Mesothelial cell of epicardium (in vitro differentiated cells): ENCODE results near the gene KIRREL3. TPM values are rescaled to one million over a fixed set of nuclear protein-coding genes. Genes with fewer than 3 reads are reported as not detected.

Source experiments
- DNase-seq, 2 experiments: peaks; one replicate each; pipeline ENCODE4 v3.0.0; 2021; ENCODE audit warnings: low spot score in 2 of 2; ENCODE audit not compliant: unreplicated experiment in 2 of 2
- H3K27ac Mint-ChIP-seq: 2 replicates; pipeline ENCODE4 v1.8.0; 2021; ENCODE audit warnings: mixed read lengths
- H3K27me3 Mint-ChIP-seq: 2 replicates; pipeline ENCODE4 v1.8.0; 2021; ENCODE audit warnings: low read depth, mixed read lengths
- H3K36me3 Mint-ChIP-seq: 2 replicates; pipeline ENCODE4 v1.8.0; 2021; ENCODE audit warnings: mixed read lengths
- H3K4me1 Mint-ChIP-seq: 2 replicates; pipeline ENCODE4 v1.8.0; 2021; ENCODE audit warnings: mixed read lengths
- H3K4me3 Mint-ChIP-seq: 2 replicates; pipeline ENCODE4 v1.8.0; 2021; ENCODE audit warnings: mild to moderate bottlenecking, moderate library complexity, mixed read lengths
- H3K9me3 Mint-ChIP-seq: 2 replicates; pipeline ENCODE4 v1.8.0; 2021; ENCODE audit warnings: mixed read lengths
- CTCF ChIP-seq: fragments of 200-600 bp; sonication (generic); IDR thresholded peaks from one replicate; pipeline ENCODE4 v1.5.0; 2021; ENCODE audit warnings: antibody characterized with exemption; ENCODE audit not compliant: unreplicated experiment
- total RNA-seq: library from RNA; stranded (reverse); gene quantifications from 3 replicates; pipeline ENCODE4 v1.2.1, GENCODE V29; 2021

Gene KIRREL3
- total RNA-seq, 1 donor from 2014 or later, result 0.31 TPM

GRCh38 chr11:126422446-126422845, 578.1 kb downstream of the KIRREL3 start:
- TF ChIP-seq CTCF, result no peak
- Mint-ChIP-seq H3K36me3 (no peaks in the 10 kb centered on the region), H3K27me3 (no peaks in the 10 kb centered on the region), H3K4me1 (peaks cover 6% of the 10 kb centered on the region), H3K4me3 (no peak overlapping the region), H3K9me3 (no peaks in the 10 kb centered on the region), H3K27ac (no peak overlapping the region)
- DNase-seq, result no peak

DNA sequence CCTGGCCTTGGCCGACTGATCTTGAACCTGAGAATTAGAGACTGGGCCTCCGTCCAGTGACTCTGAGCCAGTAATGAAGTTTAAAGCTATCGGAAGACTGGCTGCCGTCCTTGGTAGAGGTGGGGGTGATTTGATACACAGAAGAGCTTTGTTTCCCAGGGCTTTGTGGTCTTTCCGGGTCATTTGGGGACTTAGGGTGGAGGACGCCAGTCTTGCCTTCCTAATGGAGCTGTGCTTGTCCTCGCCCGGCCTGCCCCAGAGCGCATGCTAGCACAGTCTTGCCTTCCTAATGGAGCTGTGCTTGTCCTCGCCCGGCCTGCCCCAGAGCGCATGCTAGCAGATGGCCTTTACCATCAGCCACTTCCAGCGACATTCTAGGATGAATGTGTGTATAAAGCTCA, 579.3 kb downstream of the KIRREL3 start:
- Mint-ChIP-seq H3K27me3 (no peaks in the 10 kb centered on the region), H3K27ac (no peak overlapping the region), H3K36me3 (no peaks in the 10 kb centered on the region), H3K4me1 (peaks cover 6% of the 10 kb centered on the region), H3K9me3 (no peaks in the 10 kb centered on the region), H3K4me3 (no peak overlapping the region)
- no peak for DNase-seq
- no peak for TF ChIP-seq CTCF

DNA sequence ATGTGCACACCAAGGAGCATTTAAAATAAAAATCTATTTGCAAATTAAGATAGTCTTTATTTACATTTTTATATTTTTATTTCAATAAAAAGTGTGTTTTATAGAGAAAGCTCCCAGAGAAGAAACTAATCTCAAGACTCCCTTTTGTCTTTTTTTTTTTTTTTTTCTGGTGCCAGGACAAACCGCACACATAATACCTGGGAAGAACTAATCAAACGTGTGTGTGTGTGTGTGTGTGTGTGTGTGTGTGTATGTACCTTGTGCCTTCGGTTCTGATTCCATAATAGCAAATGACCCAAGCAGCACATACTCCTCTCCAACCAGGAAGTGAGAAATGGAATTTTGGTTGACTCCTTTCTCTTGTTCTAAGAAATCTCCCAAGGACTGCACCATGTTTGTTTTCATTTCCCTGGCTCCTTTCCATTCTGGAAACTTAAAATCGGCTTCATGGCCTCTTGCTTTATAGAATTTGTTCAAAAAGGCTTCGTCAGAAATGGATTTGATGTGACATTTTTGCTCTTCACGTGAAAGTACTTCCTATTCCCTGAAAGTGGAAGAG, 579.8 kb downstream of the KIRREL3 start:
- no peak overlapping the region for H3K4me3 Mint-ChIP-seq
- H3K36me3 Mint-ChIP-seq, result no peaks in the 10 kb centered on the region
- TF ChIP-seq CTCF, result no peak
- no peak for DNase-seq
- H3K27ac Mint-ChIP-seq, result no peak overlapping the region
- H3K9me3 Mint-ChIP-seq, result no peaks in the 10 kb centered on the region
- H3K4me1 Mint-ChIP-seq, result peaks cover 6% of the 10 kb centered on the region
- no peaks in the 10 kb centered on the region for H3K27me3 Mint-ChIP-seq

- Mint-ChIP-seq H3K27ac (peak overlapping the region; percentile 64), H3K27me3 (no peaks in the 10 kb centered on the region), H3K4me1 (peaks cover 6% of the 10 kb centered on the region), H3K36me3 (no peaks in the 10 kb centered on the region), H3K9me3 (no peaks in the 10 kb centered on the region), H3K4me3 (no peak overlapping the region)
- DNase-seq, result no peak
- TF ChIP-seq CTCF, result no peak
Measured at GRCh38 chr11:126419801-126420697, 580.5 kb downstream of the KIRREL3 start.

- no peak for TF ChIP-seq CTCF
- no peak for DNase-seq
- Mint-ChIP-seq H3K4me3 (no peak overlapping the region), H3K27ac (no peak overlapping the region), H3K36me3 (no peaks in the 10 kb centered on the region), H3K9me3 (no peaks in the 10 kb centered on the region), H3K27me3 (no peaks in the 10 kb centered on the region), H3K4me1 (peaks cover 6% of the 10 kb centered on the region)
Measured at GRCh38 chr11:126418887-126419286, 581.7 kb downstream of the KIRREL3 start.
